WTC11 (cell line): ENCODE data around the gene SLC25A10. TPM values are rescaled to one million over a fixed set of nuclear protein-coding genes. Genes with fewer than 3 reads are reported as not detected.

Source experiments
- ATAC-seq: fragments of 200-7000 bp; cut with Tn5 transposase; 2 replicates; pipeline ENCODE4 v1.10.0; 2021; ENCODE audit warnings: mild to moderate bottlenecking, moderate library complexity
- CTCF ChIA-PET: fragments of 300-600 bp; sonication (Branson Sonifier 250); formaldehyde crosslinking; loops from one replicate; lab custom pipeline; 2021; ENCODE audit warnings: antibody characterized with exemption; lab: Charles Lee
- POLR2A ChIA-PET: fragments of 350-600 bp; sonication (Branson Sonifier 250); formaldehyde crosslinking; loops from one replicate; lab custom pipeline; 2021; ENCODE audit warnings: antibody characterized with exemption; lab: Charles Lee
- DNase-seq: peaks from one replicate; pipeline ENCODE4 v3.0.0; 2021; ENCODE audit warnings: low spot score
- H3K27ac Mint-ChIP-seq: 2 replicates; pipeline ENCODE4 v1.8.0; 2021; ENCODE audit warnings: mixed read lengths
- H3K27me3 Mint-ChIP-seq: 2 replicates; pipeline ENCODE4 v1.8.0; 2021; ENCODE audit warnings: low read depth, mild to moderate bottlenecking, moderate library complexity, mixed read lengths
- H3K36me3 Mint-ChIP-seq: 2 replicates; pipeline ENCODE4 v1.8.0; 2021; ENCODE audit warnings: mixed read lengths
- H3K4me1 Mint-ChIP-seq: 2 replicates; pipeline ENCODE4 v1.8.0; 2022; ENCODE audit warnings: mixed read lengths
- H3K4me3 Mint-ChIP-seq: 2 replicates; pipeline ENCODE4 v1.8.0; 2021; ENCODE audit warnings: mild to moderate bottlenecking, moderate library complexity, mixed read lengths
- H3K9me3 Mint-ChIP-seq: 2 replicates; pipeline ENCODE4 v1.8.0; 2021; ENCODE audit warnings: mixed read lengths
- ESRRA ChIP-seq: sonication (generic); formaldehyde crosslinking; IDR thresholded peaks from 2 replicates; pipeline ENCODE4 v1.8.1; 2022; ENCODE audit warnings: mild to moderate bottlenecking, missing genetic modification reagents, borderline replicate concordance
- ETV6 ChIP-seq: sonication (generic); formaldehyde crosslinking; IDR thresholded peaks from 2 replicates; pipeline ENCODE4 v1.8.1; 2022; ENCODE audit warnings: mild to moderate bottlenecking, missing genetic modification reagents
- FOXK1 ChIP-seq: sonication (generic); formaldehyde crosslinking; IDR thresholded peaks from 2 replicates; pipeline ENCODE4 v1.8.0; 2022; ENCODE audit warnings: mild to moderate bottlenecking, moderate library complexity, missing genetic modification reagents
- GABPB1 ChIP-seq: sonication (generic); formaldehyde crosslinking; IDR thresholded peaks from 2 replicates; pipeline ENCODE4 v1.8.1; 2023; ENCODE audit warnings: mild to moderate bottlenecking, missing genetic modification reagents
- IRF2 ChIP-seq: sonication (generic); formaldehyde crosslinking; IDR thresholded peaks from 2 replicates; pipeline ENCODE4 v1.8.0; 2022; ENCODE audit warnings: low read depth, missing genetic modification reagents, borderline replicate concordance
- JUN ChIP-seq: sonication (generic); formaldehyde crosslinking; IDR thresholded peaks from 2 replicates; pipeline ENCODE4 v1.8.0; 2023; ENCODE audit warnings: mild to moderate bottlenecking, missing genetic modification reagents
- KAT7 ChIP-seq: sonication (generic); formaldehyde crosslinking; IDR thresholded peaks from 2 replicates; pipeline ENCODE4 v1.8.1; 2023; ENCODE audit warnings: missing genetic modification reagents, mild to moderate bottlenecking, borderline replicate concordance
- MYBL2 ChIP-seq: sonication (generic); formaldehyde crosslinking; IDR thresholded peaks from 2 replicates; pipeline ENCODE4 v1.8.1; 2023; ENCODE audit warnings: mild to moderate bottlenecking, moderate library complexity, missing genetic modification reagents
- NR1H2 ChIP-seq: sonication (generic); formaldehyde crosslinking; IDR thresholded peaks from 2 replicates; pipeline ENCODE4 v1.9.0; 2021; ENCODE audit warnings: mild to moderate bottlenecking, moderate library complexity, missing genetic modification reagents
- PRRX2 ChIP-seq: fragments of 250-450 bp; sonication (Bioruptor Pico); IDR thresholded peaks from 2 replicates; pipeline ENCODE4 v1.8.0; 2021; ENCODE audit warnings: mild to moderate bottlenecking
- TEAD4 ChIP-seq: sonication (generic); formaldehyde crosslinking; IDR thresholded peaks from 2 replicates; pipeline ENCODE4 v1.8.0; 2022; ENCODE audit warnings: mild to moderate bottlenecking, missing genetic modification reagents
- TP53 ChIP-seq: sonication (generic); formaldehyde crosslinking; IDR thresholded peaks from 2 replicates; pipeline ENCODE4 v1.8.1; 2023; ENCODE audit warnings: mild to moderate bottlenecking, missing genetic modification reagents
- total RNA-seq: library from RNA; stranded (reverse); gene quantifications from 3 replicates; pipeline ENCODE4 v1.2.3, GENCODE V29; 2021
- TF ChIP-seq, protein P1 (sequence below): sonication (generic); formaldehyde crosslinking; IDR thresholded peaks from 2 replicates; pipeline ENCODE4 v1.8.1; 2023; ENCODE audit warnings: mild to moderate bottlenecking, missing genetic modification reagents, moderate library complexity
- TF ChIP-seq, protein P2 (sequence below): sonication (generic); formaldehyde crosslinking; IDR thresholded peaks from 2 replicates; pipeline ENCODE4 v1.8.0; 2023; ENCODE audit warnings: missing genetic modification reagents, mild to moderate bottlenecking, borderline replicate concordance
- TF ChIP-seq, protein P3 (sequence below): sonication (generic); formaldehyde crosslinking; IDR thresholded peaks from 2 replicates; pipeline ENCODE4 v1.8.1; 2023; ENCODE audit warnings: mild to moderate bottlenecking, missing genetic modification reagents
- TF ChIP-seq, protein P4 (sequence below): sonication (generic); formaldehyde crosslinking; IDR thresholded peaks from 2 replicates; pipeline ENCODE4 v1.8.1; 2023; ENCODE audit warnings: mild to moderate bottlenecking, missing genetic modification reagents, moderate library complexity
- TF ChIP-seq, protein P5 (sequence below): fragments of 250-450 bp; sonication (Bioruptor Pico); IDR thresholded peaks from 2 replicates; pipeline ENCODE4 v1.9.0; 2021; ENCODE audit warnings: mild to moderate bottlenecking

The SLC25A10 gene
- total RNA-seq, 1 experiment from 2014 or later = 38.7 TPM

DNA sequence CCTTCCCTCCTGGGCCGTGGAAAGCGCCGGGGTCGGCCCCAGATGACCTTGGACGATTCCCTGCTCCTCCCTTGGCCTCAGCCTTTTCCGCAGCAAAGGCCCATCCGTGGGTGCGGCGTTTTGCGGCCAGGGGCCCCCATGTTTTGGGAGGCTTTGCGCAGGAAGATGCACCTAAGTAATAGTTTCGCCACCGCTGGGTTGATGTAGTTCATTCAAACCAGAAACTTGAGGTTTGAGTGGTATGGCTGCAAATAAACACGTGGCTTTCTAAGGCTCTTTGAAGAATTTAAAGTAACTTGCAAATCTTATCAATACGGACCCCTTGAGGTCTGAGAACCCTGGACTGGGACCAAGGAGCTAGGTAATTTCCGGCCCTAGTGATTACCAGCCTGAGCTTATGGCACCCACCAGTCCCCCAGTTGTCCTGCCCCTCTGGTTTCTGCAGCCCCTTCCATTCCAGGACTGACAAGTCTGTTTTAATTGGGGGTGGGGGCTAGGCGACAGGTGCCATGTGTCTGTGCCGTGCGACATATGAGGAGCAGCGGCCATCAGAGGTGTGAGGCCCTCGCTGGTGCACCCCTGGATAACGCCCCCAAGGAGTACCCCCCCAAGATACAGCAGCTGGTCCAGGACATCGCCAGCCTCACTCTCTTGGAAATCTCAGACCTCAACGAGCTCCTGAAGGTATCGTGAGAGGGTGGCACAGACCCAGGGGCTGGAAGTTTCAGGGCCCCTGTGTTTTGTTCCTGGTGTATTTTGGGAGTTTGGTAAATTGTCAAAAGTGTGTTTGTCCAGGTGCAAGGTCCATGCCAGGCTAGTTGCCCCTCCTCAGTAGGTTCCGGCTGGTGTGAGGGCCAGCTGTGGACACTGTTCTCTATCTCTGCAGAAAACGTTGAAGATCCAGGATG, 8.1 kb upstream of the SLC25A10 start:
- Mint-ChIP-seq H3K4me1 (peaks cover 18% of the 10 kb centered on the region), H3K27ac (peak overlapping the region; percentile 82; the same call in 1 of the 2 replicates), H3K27me3 (no peaks in the 10 kb centered on the region), H3K9me3 (no peaks in the 10 kb centered on the region), H3K4me3 (peak overlapping the region; percentile 75), H3K36me3 (peaks cover 38% of the 10 kb centered on the region)
- ChIA-PET CTCF (interaction anchor here (1.0 to 2.2 kb wide), 6 partner anchors 10 to 316 kb away, joined by 3 to 13 read pairs (median 7); partner anchors contain the start of genes ARL16 and HGS), POLR2A (interaction anchor here (0.7 to 2.3 kb wide), 7 partner anchors 7 to 163 kb away, joined by 3 to 11 read pairs (median 4); partner anchors contain the start of genes ARL16, HGS and SLC25A10)
- DNase-seq = no peak
- TF ChIP-seq GABPB1 (CRISPR knock-in tag) (0 out of 2 replicates have a peak, but pooled peaks have one; percentile 10), JUN (CRISPR knock-in tag) (no peak)
- ATAC-seq = no peak

DNA sequence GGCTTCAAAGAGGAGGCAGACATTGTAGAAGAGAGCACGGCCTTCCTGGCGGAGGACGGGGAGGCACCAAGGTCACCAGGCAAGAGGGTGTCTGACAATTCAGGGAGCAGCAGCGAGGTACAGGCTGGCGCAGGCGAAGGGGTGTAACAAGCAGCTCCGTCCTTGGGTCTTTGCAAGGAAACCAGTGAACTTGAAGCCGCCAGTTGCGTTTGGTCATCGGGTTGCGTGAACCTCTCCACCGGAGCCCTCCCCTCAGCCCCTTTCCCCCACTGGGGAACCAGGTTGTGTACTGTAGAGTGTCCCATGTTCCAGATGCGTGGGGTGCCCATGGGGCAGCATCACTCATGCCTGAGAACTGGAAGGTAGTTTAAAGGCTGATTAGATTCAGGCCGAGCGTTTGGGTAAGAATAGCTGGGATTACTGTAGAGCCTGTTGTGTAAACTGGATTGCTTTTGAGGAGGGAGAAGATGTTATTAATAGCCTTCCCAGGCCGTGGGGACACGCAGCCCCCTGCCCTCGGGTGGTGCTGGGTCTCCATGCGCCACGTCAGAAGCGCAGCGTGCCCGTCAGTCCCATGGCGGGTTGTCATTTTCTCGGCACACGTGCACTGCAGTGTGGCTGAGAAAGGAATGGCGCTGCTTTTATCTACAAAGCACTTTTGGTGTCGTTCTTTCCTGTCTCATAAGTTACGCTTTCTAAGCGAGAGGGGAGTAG, 6.4 kb upstream of the SLC25A10 start:
- TF ChIP-seq NR1H2 (CRISPR knock-in tag) (no peak), ESRRA (CRISPR knock-in tag) (no peak), PRRX2 (CRISPR knock-in tag) (no peak), IRF2 (CRISPR knock-in tag) (no peak), KAT7 (CRISPR knock-in tag) (no peak), MYBL2 (CRISPR knock-in tag) (no peak)
- TF ChIP-seq, protein P1, sequence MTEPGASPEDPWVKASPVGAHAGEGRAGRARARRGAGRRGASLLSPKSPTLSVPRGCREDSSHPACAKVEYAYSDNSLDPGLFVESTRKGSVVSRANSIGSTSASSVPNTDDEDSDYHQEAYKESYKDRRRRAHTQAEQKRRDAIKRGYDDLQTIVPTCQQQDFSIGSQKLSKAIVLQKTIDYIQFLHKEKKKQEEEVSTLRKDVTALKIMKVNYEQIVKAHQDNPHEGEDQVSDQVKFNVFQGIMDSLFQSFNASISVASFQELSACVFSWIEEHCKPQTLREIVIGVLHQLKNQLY (CRISPR knock-in tag) = no peak
- no peaks in the 10 kb centered on the region for H3K9me3 Mint-ChIP-seq
- no peak for ATAC-seq
- H3K36me3 Mint-ChIP-seq = peaks cover 35% of the 10 kb centered on the region
- H3K4me1 Mint-ChIP-seq = peaks cover 28% of the 10 kb centered on the region
- H3K27me3 Mint-ChIP-seq = no peaks in the 10 kb centered on the region
- peak overlapping the region; percentile 91 for H3K27ac Mint-ChIP-seq
- H3K4me3 Mint-ChIP-seq = peak overlapping the region; percentile 45; the same call in 1 of the 2 replicates
- DNase-seq = no peak
- CTCF ChIA-PET = interaction anchor here (1.5 kb wide), 1 partner anchor 30 kb away, joined by 4 read pairs; no protein-coding TSS in a partner anchor
- POLR2A ChIA-PET = no interaction called here

DNA sequence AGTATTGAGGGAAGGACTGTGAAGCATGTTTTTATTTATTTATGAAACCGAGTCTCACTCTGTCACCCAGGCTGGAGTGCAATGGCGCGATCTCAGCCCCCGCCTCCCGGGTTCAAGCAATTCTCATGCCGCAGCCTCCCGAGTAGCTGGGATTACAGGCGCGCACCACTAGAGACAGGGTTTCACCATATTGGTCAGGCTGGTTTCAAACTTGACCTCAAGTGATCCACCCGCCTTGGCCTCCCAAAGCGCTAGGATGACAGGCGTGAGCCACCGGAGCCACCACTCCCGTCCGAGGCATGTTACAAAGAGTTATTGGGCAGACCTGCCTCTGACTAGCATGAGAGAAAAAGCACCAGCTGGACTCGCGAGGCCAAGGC, 5.9 kb upstream of the SLC25A10 start:
- DNase-seq (no peak), ATAC-seq (no peak)
- Mint-ChIP-seq H3K9me3 (no peaks in the 10 kb centered on the region), H3K4me3 (peak overlapping the region; percentile 22; the same call in 1 of the 2 replicates), H3K36me3 (peaks cover 30% of the 10 kb centered on the region), H3K27ac (peak overlapping the region; percentile 65; the same call in 1 of the 2 replicates), H3K27me3 (no peaks in the 10 kb centered on the region), H3K4me1 (peaks cover 29% of the 10 kb centered on the region)
- ChIA-PET CTCF (interaction anchor here (1.5 kb wide), 1 partner anchor 31 kb away, joined by 4 read pairs; no protein-coding TSS in a partner anchor), POLR2A (no interaction called here)
- TF ChIP-seq, protein P2, sequence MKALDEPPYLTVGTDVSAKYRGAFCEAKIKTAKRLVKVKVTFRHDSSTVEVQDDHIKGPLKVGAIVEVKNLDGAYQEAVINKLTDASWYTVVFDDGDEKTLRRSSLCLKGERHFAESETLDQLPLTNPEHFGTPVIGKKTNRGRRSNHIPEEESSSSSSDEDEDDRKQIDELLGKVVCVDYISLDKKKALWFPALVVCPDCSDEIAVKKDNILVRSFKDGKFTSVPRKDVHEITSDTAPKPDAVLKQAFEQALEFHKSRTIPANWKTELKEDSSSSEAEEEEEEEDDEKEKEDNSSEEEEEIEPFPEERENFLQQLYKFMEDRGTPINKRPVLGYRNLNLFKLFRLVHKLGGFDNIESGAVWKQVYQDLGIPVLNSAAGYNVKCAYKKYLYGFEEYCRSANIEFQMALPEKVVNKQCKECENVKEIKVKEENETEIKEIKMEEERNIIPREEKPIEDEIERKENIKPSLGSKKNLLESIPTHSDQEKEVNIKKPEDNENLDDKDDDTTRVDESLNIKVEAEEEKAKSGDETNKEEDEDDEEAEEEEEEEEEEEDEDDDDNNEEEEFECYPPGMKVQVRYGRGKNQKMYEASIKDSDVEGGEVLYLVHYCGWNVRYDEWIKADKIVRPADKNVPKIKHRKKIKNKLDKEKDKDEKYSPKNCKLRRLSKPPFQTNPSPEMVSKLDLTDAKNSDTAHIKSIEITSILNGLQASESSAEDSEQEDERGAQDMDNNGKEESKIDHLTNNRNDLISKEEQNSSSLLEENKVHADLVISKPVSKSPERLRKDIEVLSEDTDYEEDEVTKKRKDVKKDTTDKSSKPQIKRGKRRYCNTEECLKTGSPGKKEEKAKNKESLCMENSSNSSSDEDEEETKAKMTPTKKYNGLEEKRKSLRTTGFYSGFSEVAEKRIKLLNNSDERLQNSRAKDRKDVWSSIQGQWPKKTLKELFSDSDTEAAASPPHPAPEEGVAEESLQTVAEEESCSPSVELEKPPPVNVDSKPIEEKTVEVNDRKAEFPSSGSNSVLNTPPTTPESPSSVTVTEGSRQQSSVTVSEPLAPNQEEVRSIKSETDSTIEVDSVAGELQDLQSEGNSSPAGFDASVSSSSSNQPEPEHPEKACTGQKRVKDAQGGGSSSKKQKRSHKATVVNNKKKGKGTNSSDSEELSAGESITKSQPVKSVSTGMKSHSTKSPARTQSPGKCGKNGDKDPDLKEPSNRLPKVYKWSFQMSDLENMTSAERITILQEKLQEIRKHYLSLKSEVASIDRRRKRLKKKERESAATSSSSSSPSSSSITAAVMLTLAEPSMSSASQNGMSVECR (CRISPR knock-in tag) = no peak
- TF ChIP-seq FOXK1 = no peak
- TF ChIP-seq, protein P3, sequence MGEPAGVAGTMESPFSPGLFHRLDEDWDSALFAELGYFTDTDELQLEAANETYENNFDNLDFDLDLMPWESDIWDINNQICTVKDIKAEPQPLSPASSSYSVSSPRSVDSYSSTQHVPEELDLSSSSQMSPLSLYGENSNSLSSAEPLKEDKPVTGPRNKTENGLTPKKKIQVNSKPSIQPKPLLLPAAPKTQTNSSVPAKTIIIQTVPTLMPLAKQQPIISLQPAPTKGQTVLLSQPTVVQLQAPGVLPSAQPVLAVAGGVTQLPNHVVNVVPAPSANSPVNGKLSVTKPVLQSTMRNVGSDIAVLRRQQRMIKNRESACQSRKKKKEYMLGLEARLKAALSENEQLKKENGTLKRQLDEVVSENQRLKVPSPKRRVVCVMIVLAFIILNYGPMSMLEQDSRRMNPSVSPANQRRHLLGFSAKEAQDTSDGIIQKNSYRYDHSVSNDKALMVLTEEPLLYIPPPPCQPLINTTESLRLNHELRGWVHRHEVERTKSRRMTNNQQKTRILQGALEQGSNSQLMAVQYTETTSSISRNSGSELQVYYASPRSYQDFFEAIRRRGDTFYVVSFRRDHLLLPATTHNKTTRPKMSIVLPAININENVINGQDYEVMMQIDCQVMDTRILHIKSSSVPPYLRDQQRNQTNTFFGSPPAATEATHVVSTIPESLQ (CRISPR knock-in tag) = no peak
- TF ChIP-seq ETV6 = no peak
- TF ChIP-seq, protein P4, sequence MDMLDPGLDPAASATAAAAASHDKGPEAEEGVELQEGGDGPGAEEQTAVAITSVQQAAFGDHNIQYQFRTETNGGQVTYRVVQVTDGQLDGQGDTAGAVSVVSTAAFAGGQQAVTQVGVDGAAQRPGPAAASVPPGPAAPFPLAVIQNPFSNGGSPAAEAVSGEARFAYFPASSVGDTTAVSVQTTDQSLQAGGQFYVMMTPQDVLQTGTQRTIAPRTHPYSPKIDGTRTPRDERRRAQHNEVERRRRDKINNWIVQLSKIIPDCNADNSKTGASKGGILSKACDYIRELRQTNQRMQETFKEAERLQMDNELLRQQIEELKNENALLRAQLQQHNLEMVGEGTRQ = no peak
- TF ChIP-seq TEAD4 (CRISPR knock-in tag) = no peak
- no peak for TF ChIP-seq TP53 (CRISPR knock-in tag)
- TF ChIP-seq, protein P5, sequence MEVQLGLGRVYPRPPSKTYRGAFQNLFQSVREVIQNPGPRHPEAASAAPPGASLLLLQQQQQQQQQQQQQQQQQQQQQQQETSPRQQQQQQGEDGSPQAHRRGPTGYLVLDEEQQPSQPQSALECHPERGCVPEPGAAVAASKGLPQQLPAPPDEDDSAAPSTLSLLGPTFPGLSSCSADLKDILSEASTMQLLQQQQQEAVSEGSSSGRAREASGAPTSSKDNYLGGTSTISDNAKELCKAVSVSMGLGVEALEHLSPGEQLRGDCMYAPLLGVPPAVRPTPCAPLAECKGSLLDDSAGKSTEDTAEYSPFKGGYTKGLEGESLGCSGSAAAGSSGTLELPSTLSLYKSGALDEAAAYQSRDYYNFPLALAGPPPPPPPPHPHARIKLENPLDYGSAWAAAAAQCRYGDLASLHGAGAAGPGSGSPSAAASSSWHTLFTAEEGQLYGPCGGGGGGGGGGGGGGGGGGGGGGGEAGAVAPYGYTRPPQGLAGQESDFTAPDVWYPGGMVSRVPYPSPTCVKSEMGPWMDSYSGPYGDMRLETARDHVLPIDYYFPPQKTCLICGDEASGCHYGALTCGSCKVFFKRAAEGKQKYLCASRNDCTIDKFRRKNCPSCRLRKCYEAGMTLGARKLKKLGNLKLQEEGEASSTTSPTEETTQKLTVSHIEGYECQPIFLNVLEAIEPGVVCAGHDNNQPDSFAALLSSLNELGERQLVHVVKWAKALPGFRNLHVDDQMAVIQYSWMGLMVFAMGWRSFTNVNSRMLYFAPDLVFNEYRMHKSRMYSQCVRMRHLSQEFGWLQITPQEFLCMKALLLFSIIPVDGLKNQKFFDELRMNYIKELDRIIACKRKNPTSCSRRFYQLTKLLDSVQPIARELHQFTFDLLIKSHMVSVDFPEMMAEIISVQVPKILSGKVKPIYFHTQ (CRISPR knock-in tag) = no peak
